GM12878 (cell line): Measurements from ENCODE around the gene SP110.
"Not testable (repeated sequence)": the region's sequence is repeated elsewhere in the genome, so short reads cannot be mapped to it uniquely, and the experiment has no call there.

Source experiments
- BCLAF1 ChIP-seq: fragments of 450-650 bp; IDR thresholded peaks from 2 replicates; pipeline ENCODE4 v1.6.1; 2017; ENCODE audit warnings: antibody characterized with exemption, mild to moderate bottlenecking, moderate library complexity
- EGR1 ChIP-seq, 2 experiments: IDR thresholded peaks; 1 replicate in 1 of 2; 2 replicates in 1 of 2; pipeline ENCODE4 v1.6.1; 2011 to 2012; ENCODE audit warnings: low read depth in 2 of 2, low read length in 2 of 2, borderline replicate concordance in 1 of 2, mild to moderate bottlenecking in 1 of 2, moderate library complexity in 1 of 2
- IKZF1 ChIP-seq: fragments of 450-650 bp; conservative IDR thresholded peaks from 2 replicates; pipeline ENCODE4 v1.6.1; 2017; ENCODE audit warnings: antibody characterized with exemption, mild to moderate bottlenecking
- JUNB ChIP-seq: IDR thresholded peaks from 2 replicates; pipeline ENCODE4 v1.6.1; 2016; ENCODE audit warnings: antibody characterized with exemption, mild to moderate bottlenecking
- MYC ChIP-seq: IDR thresholded peaks from 2 replicates; pipeline ENCODE4 v1.6.1; 2011; ENCODE audit warnings: mild to moderate bottlenecking, low read length, moderate library complexity, inconsistent platforms; ENCODE audit not compliant: insufficient read depth, insufficient replicate concordance, insufficient read length, severe bottlenecking
- NRF1 ChIP-seq: conservative IDR thresholded peaks from 2 replicates; pipeline ENCODE4 v1.6.1; 2011; ENCODE audit warnings: mild to moderate bottlenecking, low read depth, low read length, improper control_type of control experiment
- POLR2A ChIP-seq: IDR thresholded peaks from 2 replicates; pipeline ENCODE4 v1.6.1; 2011; ENCODE audit warnings: low read depth, mild to moderate bottlenecking, low read length
- ZNF384 ChIP-seq: IDR thresholded peaks from 2 replicates; pipeline ENCODE4 v1.6.1; 2012; ENCODE audit warnings: low read depth, mild to moderate bottlenecking, low read length, improper control_type of control experiment, borderline replicate concordance
- TF ChIP-seq, protein P1 (sequence below), 3 experiments: IDR thresholded peaks in 2 of 3; conservative IDR thresholded peaks in 1 of 3; 2 replicates each; pipeline ENCODE4 v1.5.1; 2011; ENCODE audit warnings: low read depth in 3 of 3, low read length in 3 of 3, mild to moderate bottlenecking in 3 of 3, control low read depth in 2 of 3, moderate library complexity in 2 of 3, inconsistent platforms in 1 of 3, mixed read lengths in 1 of 3; ENCODE audit not compliant: control insufficient read depth in 2 of 3, insufficient read depth in 1 of 3; ENCODE audit errors: extremely low read depth in 1 of 3
- TF ChIP-seq, protein P2 (sequence below): fragments of 450-650 bp; formaldehyde crosslinking; IDR thresholded peaks from 2 replicates; pipeline ENCODE4 v1.4.0; 2020; ENCODE audit warnings: mild to moderate bottlenecking, moderate library complexity

GRCh38 chr2:230264945-230265344, 45.2 kb upstream of the SP110 start:
- not testable (repeated sequence) for TF ChIP-seq EGR1 (IDR thresholded peaks at IDR 0.05; ENCODE audit: borderline replicate concordance in 1 of 2, low read depth in 2 of 2, low read length in 2 of 2); BCLAF1; IKZF1; MYC; ZNF384; POLR2A; JUNB; NRF1
- TF ChIP-seq, protein P1, sequence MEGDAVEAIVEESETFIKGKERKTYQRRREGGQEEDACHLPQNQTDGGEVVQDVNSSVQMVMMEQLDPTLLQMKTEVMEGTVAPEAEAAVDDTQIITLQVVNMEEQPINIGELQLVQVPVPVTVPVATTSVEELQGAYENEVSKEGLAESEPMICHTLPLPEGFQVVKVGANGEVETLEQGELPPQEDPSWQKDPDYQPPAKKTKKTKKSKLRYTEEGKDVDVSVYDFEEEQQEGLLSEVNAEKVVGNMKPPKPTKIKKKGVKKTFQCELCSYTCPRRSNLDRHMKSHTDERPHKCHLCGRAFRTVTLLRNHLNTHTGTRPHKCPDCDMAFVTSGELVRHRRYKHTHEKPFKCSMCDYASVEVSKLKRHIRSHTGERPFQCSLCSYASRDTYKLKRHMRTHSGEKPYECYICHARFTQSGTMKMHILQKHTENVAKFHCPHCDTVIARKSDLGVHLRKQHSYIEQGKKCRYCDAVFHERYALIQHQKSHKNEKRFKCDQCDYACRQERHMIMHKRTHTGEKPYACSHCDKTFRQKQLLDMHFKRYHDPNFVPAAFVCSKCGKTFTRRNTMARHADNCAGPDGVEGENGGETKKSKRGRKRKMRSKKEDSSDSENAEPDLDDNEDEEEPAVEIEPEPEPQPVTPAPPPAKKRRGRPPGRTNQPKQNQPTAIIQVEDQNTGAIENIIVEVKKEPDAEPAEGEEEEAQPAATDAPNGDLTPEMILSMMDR (IDR thresholded peaks at IDR 0.05 in 2 of 3, conservative IDR thresholded peaks at IDR 0.05 in 1 of 3; ENCODE audit: control insufficient read depth in 2 of 3, extremely low read depth in 1 of 3, insufficient read depth in 1 of 3, low read depth in 3 of 3, low read length in 3 of 3), result not testable (repeated sequence)
- TF ChIP-seq, protein P2, sequence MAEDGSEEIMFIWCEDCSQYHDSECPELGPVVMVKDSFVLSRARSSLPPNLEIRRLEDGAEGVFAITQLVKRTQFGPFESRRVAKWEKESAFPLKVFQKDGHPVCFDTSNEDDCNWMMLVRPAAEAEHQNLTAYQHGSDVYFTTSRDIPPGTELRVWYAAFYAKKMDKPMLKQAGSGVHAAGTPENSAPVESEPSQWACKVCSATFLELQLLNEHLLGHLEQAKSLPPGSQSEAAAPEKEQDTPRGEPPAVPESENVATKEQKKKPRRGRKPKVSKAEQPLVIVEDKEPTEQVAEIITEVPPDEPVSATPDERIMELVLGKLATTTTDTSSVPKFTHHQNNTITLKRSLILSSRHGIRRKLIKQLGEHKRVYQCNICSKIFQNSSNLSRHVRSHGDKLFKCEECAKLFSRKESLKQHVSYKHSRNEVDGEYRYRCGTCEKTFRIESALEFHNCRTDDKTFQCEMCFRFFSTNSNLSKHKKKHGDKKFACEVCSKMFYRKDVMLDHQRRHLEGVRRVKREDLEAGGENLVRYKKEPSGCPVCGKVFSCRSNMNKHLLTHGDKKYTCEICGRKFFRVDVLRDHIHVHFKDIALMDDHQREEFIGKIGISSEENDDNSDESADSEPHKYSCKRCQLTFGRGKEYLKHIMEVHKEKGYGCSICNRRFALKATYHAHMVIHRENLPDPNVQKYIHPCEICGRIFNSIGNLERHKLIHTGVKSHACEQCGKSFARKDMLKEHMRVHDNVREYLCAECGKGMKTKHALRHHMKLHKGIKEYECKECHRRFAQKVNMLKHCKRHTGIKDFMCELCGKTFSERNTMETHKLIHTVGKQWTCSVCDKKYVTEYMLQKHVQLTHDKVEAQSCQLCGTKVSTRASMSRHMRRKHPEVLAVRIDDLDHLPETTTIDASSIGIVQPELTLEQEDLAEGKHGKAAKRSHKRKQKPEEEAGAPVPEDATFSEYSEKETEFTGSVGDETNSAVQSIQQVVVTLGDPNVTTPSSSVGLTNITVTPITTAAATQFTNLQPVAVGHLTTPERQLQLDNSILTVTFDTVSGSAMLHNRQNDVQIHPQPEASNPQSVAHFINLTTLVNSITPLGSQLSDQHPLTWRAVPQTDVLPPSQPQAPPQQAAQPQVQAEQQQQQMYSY (CRISPR knock-in tag), result not testable (repeated sequence)
